ENCODE data around the gene ACOXL.

Gene ACOXL

DNA sequence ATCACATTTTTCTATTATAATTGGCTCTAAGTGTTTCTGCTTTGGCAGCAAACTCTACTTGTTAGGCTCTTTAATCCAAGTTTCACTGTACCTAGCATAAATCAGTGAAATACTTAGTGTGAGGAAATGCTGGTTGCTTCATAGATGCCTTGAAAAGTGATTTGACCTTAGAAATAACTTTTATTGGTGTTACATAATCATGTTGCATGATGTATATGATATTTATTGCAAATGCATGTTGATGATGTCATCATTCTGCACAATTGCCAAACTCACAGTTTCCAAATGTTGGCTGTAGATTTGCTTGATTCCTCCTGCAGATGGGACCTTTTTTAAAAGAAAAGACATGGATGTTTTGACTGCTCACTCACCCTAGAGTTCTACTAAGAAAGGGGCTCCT, 250.8 kb downstream of the ACOXL start:
- no peak for FAIRE-seq

DNA sequence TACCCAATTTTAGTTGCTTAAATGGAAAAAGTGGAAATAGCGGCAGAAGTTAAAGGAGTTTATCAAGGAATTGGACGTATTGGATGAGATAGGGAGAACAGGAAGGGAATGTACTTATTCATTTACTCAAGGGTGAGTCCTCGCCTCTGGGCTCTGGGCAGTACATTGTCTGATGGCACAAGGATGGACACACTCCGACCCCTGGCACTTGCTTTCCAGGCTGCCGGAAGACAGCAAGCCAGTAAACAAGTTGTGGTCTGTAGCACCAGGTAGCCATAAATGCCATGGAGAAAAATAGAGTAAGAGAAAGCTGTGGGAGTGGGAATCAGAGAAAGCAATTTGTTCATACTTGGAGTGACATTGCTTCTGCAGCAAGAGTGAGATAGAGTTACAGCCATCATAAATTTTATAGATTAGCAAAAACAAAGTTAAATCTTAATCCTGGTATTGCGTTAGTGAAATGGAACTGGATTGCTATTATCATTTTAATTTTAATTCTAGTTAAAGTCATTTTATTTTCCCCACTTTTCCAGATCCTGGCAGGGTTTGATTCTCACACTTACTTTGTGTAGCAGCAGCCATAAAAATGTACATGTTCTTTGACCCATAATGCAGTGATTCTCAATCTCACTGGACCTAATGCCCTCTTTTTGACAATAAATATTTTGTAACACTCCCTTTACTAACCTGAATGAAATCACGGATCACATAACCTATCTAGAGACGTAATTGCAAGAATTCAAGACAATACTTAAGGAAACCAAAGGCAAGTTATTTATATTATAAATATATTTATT, 252.5 kb downstream of the ACOXL start:
- FAIRE-seq, result no peak

- no peak for FAIRE-seq
These were observed 258.1 kb downstream of the ACOXL start for GRCh38 chr2:110990440-110990839.

- FAIRE-seq, result no peak
These were observed 259.5 kb downstream of the ACOXL start for GRCh38 chr2:110991911-110992310.

GRCh38 chr2:110992886-110993285, 260.5 kb downstream of the ACOXL start:
- FAIRE-seq, result no peak

DNA sequence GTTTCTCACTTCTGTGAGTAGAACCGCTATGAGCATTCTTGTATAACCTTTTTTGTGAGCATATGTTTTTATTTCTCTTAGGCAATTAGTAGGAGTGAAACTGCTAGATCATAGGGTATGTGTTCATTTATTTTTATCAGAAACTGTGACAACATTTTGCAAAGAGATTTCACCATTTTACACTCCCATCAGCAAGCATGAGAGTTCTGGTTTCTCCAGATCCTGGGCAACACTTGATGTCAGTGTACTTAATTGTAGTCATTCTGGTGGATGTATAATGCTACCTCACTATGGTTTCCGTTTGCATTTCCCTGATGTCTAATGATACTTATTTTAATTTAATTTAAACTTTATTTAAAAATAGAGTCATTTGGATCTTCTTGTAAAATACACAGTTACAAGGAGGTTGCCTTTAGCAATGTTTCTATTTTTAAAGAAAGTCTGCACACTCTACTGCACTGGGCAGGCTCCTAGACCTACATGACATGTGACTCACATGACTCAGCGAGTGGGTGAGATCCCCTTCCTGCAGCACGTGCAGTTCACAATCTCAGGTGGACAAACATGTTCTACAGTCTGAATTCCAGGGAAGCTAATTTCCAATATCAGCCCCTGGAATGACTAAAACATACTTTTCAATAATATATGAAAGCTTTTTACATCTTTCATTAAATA, 261.3 kb downstream of the ACOXL start:
- no peak for FAIRE-seq

- FAIRE-seq, result no peak
These were observed 262.0 kb downstream of the ACOXL start for GRCh38 chr2:110994250-110994961.

GRCh38 chr2:110995911-110996310, 263.5 kb downstream of the ACOXL start:
- no peak for FAIRE-seq

DNA sequence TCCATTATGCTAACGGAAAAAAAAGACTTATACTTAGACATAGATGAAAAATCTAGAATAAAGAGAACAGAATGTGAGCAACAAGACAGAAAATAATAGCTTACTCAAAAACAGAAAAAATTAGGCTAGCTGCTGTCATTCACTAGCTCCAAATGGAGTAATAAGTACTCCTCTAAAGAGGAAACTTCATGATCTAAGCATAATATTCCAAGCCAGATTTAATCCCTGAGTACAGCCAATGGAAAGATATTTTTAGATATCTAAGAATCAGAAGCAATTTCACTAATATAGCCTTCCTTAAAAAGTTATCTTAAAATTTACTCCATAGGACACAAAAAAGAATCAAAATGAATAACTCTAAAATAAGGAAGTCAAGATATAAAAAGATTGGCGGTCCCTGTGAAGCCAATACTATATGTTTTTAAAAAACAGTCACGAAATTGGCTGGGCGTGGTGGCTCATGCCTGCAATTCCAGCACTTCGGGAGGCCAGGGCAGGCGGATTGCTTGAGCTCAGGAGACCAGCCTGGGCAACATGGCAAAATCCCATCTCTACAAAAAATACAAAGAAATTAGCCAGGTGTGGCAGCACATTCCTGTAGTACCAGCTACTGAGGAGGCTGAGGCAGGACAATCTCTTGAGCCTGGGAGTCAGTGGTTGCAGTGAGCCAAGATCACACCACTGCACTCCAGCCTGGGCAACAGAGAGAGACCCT, 265.1 kb downstream of the ACOXL start:
- no peak for FAIRE-seq

- no peak for FAIRE-seq
These were observed 265.9 kb downstream of the ACOXL start for GRCh38 chr2:110998311-110998710.

DNA sequence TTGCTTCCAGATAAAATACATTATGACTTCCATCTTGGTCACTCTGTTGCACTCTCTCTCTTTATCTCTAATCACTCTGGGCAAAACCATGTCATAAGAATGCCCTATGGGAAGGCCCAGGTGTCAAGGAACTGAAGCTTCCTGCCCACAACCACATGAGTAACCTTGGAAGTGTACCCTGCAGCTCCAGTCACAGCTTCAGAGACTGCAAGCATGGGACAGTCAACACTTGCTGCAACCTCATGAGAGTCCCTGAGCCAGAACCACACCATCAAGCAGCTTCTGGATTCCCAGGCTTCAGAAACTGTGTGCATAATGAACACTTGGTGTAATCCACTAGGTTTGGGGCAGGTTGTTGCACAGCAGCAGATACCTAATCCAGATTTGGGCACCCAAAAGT, 267.3 kb downstream of the ACOXL start:
- FAIRE-seq, result no peak

DNA sequence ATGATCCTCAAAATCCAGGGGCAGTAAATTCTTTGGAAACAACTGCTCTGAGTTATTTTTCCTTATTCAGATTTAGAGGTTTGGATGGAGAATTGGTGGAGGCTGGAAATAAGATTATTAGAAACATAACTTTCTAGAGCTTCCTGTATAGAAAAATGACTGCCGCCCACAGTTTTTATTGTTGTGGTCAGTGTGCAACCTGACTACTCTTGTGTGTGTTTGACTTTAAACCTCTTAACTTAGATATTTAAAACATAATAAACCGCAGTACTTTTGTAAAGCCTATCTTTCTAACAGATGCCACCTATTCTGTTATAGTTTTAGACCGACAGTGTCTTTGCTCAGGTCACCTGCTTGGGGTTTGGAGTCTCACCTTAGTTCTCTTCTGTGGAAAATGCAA, 272.9 kb downstream of the ACOXL start:
- no peak for FAIRE-seq

GRCh38 chr2:111005821-111006220, 273.4 kb downstream of the ACOXL start:
- no peak for FAIRE-seq

DNA sequence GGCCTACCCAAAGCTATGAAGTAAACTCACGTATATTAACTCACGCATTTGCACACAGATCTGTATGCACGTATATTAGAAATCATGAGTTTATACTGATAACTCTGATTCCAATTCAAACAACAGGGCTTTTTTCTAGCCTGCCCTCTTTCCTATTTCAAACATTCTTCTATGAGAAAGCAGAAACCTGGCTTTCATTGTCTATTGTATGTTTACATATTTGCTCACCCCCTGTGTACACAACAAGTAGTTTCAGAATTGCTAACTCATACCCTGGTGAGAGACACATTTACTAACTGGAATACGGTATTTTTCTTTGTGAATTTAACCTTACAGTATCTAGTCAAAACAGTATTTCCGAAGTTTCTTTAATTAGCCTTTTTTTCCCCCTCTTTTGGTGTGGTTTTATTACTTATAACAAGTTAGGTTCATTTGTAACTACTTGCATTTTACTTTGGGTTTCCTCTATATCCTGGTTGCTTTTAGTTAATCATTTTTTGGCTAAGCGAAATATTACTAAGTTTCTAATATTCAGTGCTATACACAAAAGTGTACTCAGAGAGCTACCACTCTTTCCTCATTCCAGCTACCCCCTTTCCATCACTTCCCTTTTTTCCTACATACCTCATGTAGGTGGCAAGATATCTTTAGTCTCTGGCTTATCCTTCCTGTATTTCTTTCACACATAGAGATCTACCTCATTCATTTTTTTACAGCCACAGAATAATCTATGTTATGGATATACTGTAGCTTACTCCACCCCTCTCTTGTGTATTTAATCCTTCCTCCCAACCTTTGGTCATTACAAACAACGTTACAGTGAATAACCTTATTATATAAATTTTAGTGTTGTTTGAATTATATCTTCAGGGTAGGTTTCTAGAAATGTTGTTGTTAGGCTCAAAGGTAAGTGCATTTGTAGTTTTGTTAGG, 275.6 kb downstream of the ACOXL start:
- no peak for FAIRE-seq

GRCh38 chr2:111011218-111011617, 278.8 kb downstream of the ACOXL start:
- no peak for FAIRE-seq

DNA sequence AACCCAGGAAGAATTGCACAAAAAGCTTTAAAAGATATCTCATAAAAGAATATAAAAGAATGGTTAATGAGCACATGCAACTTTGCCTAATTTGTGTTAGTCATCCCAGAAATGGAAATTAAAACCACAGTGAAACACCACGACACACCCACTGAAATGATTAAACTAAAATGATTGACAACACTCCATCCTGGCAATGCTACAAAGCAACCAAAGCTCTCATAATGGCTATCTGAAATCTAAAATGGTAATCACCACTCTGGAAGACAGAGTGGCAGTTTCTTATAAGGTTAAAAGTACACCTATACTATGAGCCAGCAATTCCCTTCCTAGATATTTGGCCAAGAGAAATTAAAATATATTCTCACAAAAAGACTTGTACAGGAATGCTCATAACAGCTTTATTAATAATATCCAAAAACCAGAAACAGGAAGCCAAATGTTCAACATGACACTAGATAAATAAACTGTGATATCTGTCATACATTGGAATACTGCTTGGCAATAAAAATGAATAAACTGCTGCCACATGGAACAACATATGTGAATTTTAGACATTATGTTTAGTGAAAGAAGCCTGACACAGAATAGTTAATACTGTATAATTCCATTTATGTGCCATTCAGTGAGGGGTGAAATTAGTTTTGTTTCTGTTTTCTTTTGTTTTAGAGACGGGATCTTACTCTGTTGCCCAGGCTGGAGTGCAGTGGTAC, 283.1 kb downstream of the ACOXL start:
- FAIRE-seq, result no peak

- FAIRE-seq, result no peak
These were observed 284.8 kb downstream of the ACOXL start for GRCh38 chr2:111017034-111017622.

DNA sequence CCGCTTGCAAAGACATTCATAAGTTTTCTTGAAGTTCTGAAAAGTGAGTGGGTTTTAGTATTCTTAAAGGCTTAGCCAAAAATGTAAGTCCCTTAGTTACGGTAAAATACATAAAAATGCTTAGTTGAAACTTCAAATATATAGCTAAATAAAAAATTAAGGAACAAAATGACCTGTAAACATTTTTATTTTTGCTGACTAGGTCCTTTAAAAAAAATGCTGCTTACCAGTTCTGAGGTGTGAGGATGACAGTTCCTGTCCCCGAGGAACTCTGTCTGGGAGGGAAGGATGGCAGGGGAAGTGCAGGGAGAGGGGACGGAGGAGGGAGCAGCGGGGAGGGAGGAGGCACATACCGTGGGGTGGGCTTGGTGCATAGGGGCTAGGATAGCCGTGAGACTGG, 285.5 kb downstream of the ACOXL start:
- no peak for FAIRE-seq

DNA sequence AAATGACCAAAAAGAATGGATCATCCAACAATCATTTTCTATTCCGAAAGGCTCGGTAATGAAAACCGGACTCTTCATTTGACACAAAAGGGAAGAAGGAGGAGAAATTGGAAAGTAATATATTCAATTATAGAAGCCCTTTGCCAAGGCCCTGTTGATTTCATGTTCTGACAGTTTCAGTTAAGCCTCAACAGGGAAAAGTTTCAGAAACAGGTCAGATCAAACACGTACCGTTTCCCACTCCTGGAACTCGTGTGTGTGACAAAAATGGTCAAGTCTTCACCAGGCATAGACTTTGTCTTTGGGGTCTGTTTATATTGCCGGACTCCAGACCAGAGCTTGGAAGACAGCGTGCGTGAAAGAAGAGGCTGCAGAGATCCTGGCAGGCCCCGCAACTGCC, 287.0 kb downstream of the ACOXL start:
- no peak for FAIRE-seq

GRCh38 chr2:111022633-111023032, 290.3 kb downstream of the ACOXL start:
- FAIRE-seq, result no peak

GRCh38 chr2:111024496-111024895, 292.1 kb downstream of the ACOXL start:
- FAIRE-seq, result no peak

All from TTC549 (cell line).